A673 (cell line): ENCODE data around the gene SEMA4G.

ENCODE experiments used
- EZH2 ChIP-seq: fragments of 200-600 bp; sonication (generic); IDR thresholded peaks from 2 replicates; pipeline ENCODE4 v1.6.1; 2017; ENCODE audit warnings: borderline replicate concordance, low read depth, mild to moderate bottlenecking, mixed read lengths, antibody characterized with exemption, low read length; ENCODE audit not compliant: poor library complexity, severe bottlenecking
- TF ChIP-seq, protein P1 (sequence below): fragments of 300-800, 200-600 bp; sonication (generic); conservative IDR thresholded peaks from 2 replicates; pipeline ENCODE4 v1.5.1; 2017; ENCODE audit warnings: low read depth, mild to moderate bottlenecking, antibody characterized with exemption, low read length, moderate library complexity, mixed read lengths

DNA sequence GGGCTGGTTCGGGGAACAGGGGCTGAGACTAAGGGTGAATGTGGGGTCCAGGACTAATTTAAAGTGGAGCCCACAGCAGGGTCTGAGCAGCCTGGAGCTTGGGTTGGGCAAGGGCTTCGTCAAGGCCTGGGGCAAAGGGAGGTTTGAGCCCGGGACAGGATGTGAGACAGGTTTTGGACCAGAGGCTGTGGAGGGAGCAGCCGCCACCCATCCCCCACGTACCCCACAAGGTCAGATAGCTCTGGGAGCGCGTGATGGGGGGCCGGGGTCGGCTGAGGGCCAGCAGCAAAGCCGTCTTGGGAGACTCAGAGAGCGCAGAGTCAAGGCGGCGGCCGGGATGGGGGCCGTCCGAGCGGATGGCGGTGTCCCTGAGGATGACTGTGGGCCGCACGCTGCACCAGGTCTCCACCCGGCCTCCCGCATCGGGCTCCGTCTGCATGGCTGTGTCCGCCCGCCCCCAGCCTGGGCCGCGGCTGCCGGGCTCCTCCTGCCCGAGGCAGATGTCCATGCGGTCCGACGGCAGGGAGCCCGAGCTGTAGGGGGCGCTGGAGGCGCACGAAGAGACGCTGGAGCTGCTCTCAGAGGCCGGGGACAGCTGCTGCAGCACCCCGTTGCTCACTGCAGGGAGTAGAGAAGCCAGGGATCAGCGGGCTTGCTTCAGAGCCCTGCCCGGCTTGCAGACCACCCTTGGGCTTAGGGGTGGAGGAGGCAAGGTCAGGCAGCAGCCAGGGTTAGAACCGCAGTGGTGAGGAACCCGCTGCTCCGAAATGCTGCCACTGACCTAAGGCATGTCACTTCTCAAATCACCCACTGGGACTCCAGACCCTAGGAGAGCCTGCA lies 49.5 kb downstream of the SEMA4G start:
- TF ChIP-seq, protein P1, sequence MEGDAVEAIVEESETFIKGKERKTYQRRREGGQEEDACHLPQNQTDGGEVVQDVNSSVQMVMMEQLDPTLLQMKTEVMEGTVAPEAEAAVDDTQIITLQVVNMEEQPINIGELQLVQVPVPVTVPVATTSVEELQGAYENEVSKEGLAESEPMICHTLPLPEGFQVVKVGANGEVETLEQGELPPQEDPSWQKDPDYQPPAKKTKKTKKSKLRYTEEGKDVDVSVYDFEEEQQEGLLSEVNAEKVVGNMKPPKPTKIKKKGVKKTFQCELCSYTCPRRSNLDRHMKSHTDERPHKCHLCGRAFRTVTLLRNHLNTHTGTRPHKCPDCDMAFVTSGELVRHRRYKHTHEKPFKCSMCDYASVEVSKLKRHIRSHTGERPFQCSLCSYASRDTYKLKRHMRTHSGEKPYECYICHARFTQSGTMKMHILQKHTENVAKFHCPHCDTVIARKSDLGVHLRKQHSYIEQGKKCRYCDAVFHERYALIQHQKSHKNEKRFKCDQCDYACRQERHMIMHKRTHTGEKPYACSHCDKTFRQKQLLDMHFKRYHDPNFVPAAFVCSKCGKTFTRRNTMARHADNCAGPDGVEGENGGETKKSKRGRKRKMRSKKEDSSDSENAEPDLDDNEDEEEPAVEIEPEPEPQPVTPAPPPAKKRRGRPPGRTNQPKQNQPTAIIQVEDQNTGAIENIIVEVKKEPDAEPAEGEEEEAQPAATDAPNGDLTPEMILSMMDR, result peak; percentile 92
- TF ChIP-seq EZH2, result no peak
